ENCODE measurements around the gene TGFBR3. TPM values are rescaled to one million over a fixed set of nuclear protein-coding genes. Genes with fewer than 3 reads are reported as not detected.

TGFBR3 gene
- total and polyA plus RNA-seq, 10 donors: 5.2 to 254 (median 166) TPM

- H3K27ac ChIP-seq: no peak overlapping the region
- H3K27me3 ChIP-seq (replicated peaks in 1 of 7): no peaks in the 10 kb centered on the region
- no peaks in the 10 kb centered on the region for H3K9me3 ChIP-seq
- TF ChIP-seq, protein P1, sequence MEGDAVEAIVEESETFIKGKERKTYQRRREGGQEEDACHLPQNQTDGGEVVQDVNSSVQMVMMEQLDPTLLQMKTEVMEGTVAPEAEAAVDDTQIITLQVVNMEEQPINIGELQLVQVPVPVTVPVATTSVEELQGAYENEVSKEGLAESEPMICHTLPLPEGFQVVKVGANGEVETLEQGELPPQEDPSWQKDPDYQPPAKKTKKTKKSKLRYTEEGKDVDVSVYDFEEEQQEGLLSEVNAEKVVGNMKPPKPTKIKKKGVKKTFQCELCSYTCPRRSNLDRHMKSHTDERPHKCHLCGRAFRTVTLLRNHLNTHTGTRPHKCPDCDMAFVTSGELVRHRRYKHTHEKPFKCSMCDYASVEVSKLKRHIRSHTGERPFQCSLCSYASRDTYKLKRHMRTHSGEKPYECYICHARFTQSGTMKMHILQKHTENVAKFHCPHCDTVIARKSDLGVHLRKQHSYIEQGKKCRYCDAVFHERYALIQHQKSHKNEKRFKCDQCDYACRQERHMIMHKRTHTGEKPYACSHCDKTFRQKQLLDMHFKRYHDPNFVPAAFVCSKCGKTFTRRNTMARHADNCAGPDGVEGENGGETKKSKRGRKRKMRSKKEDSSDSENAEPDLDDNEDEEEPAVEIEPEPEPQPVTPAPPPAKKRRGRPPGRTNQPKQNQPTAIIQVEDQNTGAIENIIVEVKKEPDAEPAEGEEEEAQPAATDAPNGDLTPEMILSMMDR (IDR thresholded peaks at IDR 0.05 in 8 of 11, conservative IDR thresholded peaks at IDR 0.05 in 3 of 11): no peak
- TF ChIP-seq POLR2A (IDR thresholded peaks at IDR 0.05) (no peak), POLR2AphosphoS5 (IDR thresholded peaks at IDR 0.05) (no peak)
- H3K36me3 ChIP-seq: no peaks in the 10 kb centered on the region
- WGBS, 5 donors: 90 to 95% (median 93%) methylated on average over 1 of the region's 1 CpG
- no peak for DNase-seq
- H3K4me1 ChIP-seq: peaks cover 8 to 54% (median 27%) of the 10 kb centered on the region in 6 donors
- H3K4me3 ChIP-seq: no peak overlapping the region
- intact Hi-C loops (cut with DNase I; ENCODE audit: low total_unique reads): no loop called here
Observed at GRCh38 chr1:91833946-91834345, 52.0 kb downstream of the TGFBR3 start.

GRCh38 chr1:91831132-91831930 is 54.6 kb downstream of the TGFBR3 start:
- Histone ChIP-seq H3K27ac (peak overlapping the region in 5 of 8 donors; percentile 11 to 68 (median 48)), H3K36me3 (no peaks in the 10 kb centered on the region), H3K4me3 (no peak overlapping the region), H3K27me3 (replicated peaks in 1 of 7) (no peaks in the 10 kb centered on the region), H3K4me1 (peaks cover 8 to 61% (median 34%) of the 10 kb centered on the region in 6 donors), H3K9me3 (no peaks in the 10 kb centered on the region)
- no peak for TF ChIP-seq POLR2AphosphoS5 (IDR thresholded peaks at IDR 0.05)
- TF ChIP-seq, protein P1 (IDR thresholded peaks at IDR 0.05 in 8 of 11, conservative IDR thresholded peaks at IDR 0.05 in 3 of 11): no peak
- TF ChIP-seq POLR2A (IDR thresholded peaks at IDR 0.05): no peak
- no peak for DNase-seq
- WGBS, 5 donors: 66 to 77% (median 71%) methylated on average over 8 of the region's 8 CpGs
- intact Hi-C loops (cut with DNase I; ENCODE audit: low total_unique reads): no loop called here

GRCh38 chr1:91830242-91831131 is 55.5 kb downstream of the TGFBR3 start:
- H3K27me3 ChIP-seq (replicated peaks in 1 of 7): no peaks in the 10 kb centered on the region
- H3K27ac ChIP-seq: peak overlapping the region in 5 of 8 donors; percentile 11 to 68 (median 48)
- TF ChIP-seq POLR2AphosphoS5 (IDR thresholded peaks at IDR 0.05): peak in 2 of 3 donors; percentile 55 to 70
- TF ChIP-seq POLR2A (IDR thresholded peaks at IDR 0.05): no peak
- TF ChIP-seq, protein P1 (IDR thresholded peaks at IDR 0.05 in 8 of 11, conservative IDR thresholded peaks at IDR 0.05 in 3 of 11): peak in 4 of 11 experiments; percentile 22 to 46 (median 34)
- intact Hi-C loops (cut with DNase I; ENCODE audit: low total_unique reads): no loop called here
- no peaks in the 10 kb centered on the region for H3K9me3 ChIP-seq
- no peak for DNase-seq
- H3K4me3 ChIP-seq: no peak overlapping the region
- H3K4me1 ChIP-seq: peaks cover 8 to 69% (median 34%) of the 10 kb centered on the region in 6 donors
- H3K36me3 ChIP-seq: no peaks in the 10 kb centered on the region
- 38 to 51% (median 44%) methylated on average over 7 to 10 of the region's 10 CpGs for WGBS, 5 donors
